ENCODE measurements around the gene SHISA9. TPM values are rescaled to one million over a fixed set of nuclear protein-coding genes. Genes with fewer than 3 reads are reported as not detected.

SHISA9 gene
- total RNA-seq, 4 donors from 2014 or later = 3.6 to 10.8 (median 4.6) TPM

- Histone ChIP-seq H3K27me3 (peaks cover 0 to 82% (median 22%) of the 10 kb centered on the region in 4 donors), H3K9me3 (no peaks in the 10 kb centered on the region), H3K4me3 (peak overlapping the region; percentile 46 to 51 (median 48)), H3K4me1 (peaks cover 16 to 34% (median 30%) of the 10 kb centered on the region in 4 donors), H3K27ac (replicated peaks in 1 of 4) (no peak overlapping the region), H3K36me3 (no peaks in the 10 kb centered on the region)
- no peak for DNase-seq (ENCODE audit: extremely low spot score)
- TF ChIP-seq EP300 (IDR thresholded peaks at IDR 0.05) (no peak), POLR2AphosphoS5 (IDR thresholded peaks at IDR 0.05) (no peak)
- intact Hi-C loops (cut with DNase I) = no loop called here
- WGBS = 5% methylated on average over 21 of the region's 37 CpGs
Measured at GRCh38 chr16:12900599-12901203, 697 bp upstream of the SHISA9 start.

GRCh38 chr16:12901204-12901596 lies 198 bp upstream of the SHISA9 start:
- no peak for DNase-seq (ENCODE audit: extremely low spot score)
- no peak for TF ChIP-seq POLR2A (IDR thresholded peaks at IDR 0.05; ENCODE audit: low read depth)
- TF ChIP-seq EP300 (IDR thresholded peaks at IDR 0.05) = no peak
- no peak for TF ChIP-seq CTCF (IDR thresholded peaks at IDR 0.05)
- no peak for TF ChIP-seq POLR2AphosphoS5 (IDR thresholded peaks at IDR 0.05)
- no peaks in the 10 kb centered on the region for H3K36me3 ChIP-seq
- H3K4me3 ChIP-seq = peak overlapping the region; percentile 46 to 51 (median 48)
- intact Hi-C loops (cut with DNase I) = no loop called here
- WGBS = no CpG with 5 or more reads among the region's 34 CpGs
- no peaks in the 10 kb centered on the region for H3K9me3 ChIP-seq
- H3K27me3 ChIP-seq = peaks cover 0 to 87% (median 22%) of the 10 kb centered on the region in 4 donors
- peaks cover 16 to 34% (median 30%) of the 10 kb centered on the region in 4 donors for H3K4me1 ChIP-seq
- no peak overlapping the region for H3K27ac ChIP-seq (replicated peaks in 1 of 4)

DNA sequence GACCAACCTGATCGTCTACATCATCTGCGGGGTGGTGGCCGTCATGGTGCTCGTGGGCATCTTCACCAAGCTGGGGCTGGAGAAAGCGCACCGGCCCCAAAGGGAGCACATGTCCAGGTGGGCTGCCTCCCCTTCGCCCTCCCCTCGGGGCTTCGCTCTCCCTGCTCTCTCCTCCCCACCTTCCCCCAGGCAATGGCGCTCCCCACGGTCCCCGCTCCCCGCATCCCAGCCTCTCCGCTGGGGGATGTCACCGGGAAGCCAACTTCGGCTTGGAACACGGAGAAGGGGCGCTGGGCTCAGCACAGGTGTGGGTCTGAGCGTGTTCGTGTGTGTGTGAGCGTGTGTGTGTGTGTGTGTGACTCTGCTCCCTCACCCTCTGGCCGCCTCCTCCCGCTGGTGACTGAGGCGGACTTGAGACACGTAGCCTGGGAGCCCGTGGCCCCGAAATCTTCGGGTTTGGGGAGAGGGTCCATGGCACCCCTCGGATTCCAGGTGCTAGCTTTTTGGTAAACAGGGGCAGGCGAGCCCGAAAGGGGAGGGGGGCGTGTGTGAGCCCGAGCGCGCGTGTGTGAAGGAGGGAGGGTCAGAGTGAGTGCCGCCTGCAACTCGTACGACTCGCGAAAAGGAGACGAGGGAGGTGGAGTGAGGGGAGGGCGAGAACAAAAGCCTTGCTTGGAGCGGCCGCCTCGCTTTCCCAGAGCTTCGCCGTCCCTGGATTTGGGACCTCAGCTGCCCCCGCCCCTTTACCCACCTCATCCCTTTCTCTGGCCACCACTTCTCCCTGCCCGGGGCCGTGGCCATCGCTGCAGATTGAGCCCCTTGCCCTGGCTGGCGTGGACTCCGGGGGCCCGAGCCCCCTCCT lies 1.3 kb downstream of the SHISA9 start:
- intact Hi-C loops (cut with DNase I) = no loop called here
- Histone ChIP-seq H3K36me3 (no peaks in the 10 kb centered on the region), H3K27ac (replicated peaks in 1 of 4) (peak overlapping the region in 3 of 4 donors; percentile 1 to 34 (median 30)), H3K9me3 (no peaks in the 10 kb centered on the region), H3K4me3 (peak overlapping the region; percentile 46 to 51 (median 48)), H3K4me1 (peaks cover 16 to 34% (median 30%) of the 10 kb centered on the region in 4 donors), H3K27me3 (peaks cover 0 to 91% (median 22%) of the 10 kb centered on the region in 4 donors)
- WGBS = 2% methylated on average over 37 of the region's 55 CpGs
- TF ChIP-seq EP300 (IDR thresholded peaks at IDR 0.05) (no peak), CTCF (IDR thresholded peaks at IDR 0.05) (no peak)
- no peak for DNase-seq (ENCODE audit: extremely low spot score)

DNA sequence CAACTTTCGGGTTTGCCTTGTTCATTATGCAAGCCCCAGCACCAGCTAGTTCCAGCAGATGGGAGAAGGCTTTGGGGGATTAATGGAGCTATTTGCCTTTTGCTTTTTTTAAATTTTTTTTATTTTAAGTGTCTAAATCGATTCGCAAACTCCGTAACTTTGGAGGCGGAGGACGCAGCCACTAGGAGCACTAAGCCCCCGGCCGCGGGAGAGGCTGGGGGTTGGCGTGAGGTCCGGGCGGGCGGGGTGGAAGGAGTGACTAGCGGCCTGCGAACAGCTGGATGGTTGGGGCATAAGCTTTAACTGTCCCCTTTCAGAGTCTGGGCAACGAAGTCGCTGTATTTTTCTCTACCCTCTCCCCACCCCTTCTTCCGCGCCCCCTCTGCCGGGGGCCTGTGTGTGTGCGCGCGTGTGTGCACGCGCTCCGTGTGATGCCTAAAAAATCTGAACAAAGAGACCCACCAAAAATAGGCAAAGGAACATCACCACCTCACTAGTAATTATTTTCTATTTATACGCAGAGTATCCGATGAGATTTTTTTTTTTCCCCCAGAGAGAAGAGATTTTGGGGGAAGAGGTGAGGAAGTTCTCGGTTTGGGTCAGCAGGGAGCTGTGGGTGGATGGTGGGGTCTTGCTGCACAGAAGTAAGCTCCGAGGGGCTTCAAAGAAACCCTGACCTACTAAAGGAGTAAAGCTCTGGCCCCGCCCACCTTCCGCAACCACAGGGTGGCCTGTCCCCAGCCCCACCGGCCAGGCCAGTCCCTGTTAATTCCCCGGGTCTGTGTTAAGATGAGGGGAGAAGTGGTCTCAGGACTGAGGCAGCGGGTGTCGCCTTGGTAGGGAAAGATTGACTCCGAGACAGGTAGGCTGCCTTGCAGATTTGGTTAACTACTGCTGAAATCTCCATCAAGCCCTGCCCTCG lies 2.3 kb downstream of the SHISA9 start:
- H3K27me3 ChIP-seq = peaks cover 0 to 92% (median 22%) of the 10 kb centered on the region in 4 donors
- peak overlapping the region; percentile 46 to 51 (median 48) for H3K4me3 ChIP-seq
- intact Hi-C loops (cut with DNase I) = no loop called here
- 12% methylated on average over 36 of the region's 38 CpGs for WGBS
- H3K36me3 ChIP-seq = no peaks in the 10 kb centered on the region
- peaks cover 16 to 34% (median 30%) of the 10 kb centered on the region in 4 donors for H3K4me1 ChIP-seq
- TF ChIP-seq POLR2A (IDR thresholded peaks at IDR 0.05; ENCODE audit: low read depth) (no peak), EP300 (IDR thresholded peaks at IDR 0.05) (no peak), POLR2AphosphoS5 (IDR thresholded peaks at IDR 0.05) (no peak), CTCF (IDR thresholded peaks at IDR 0.05) (no peak)
- DNase-seq (ENCODE audit: extremely low spot score) = no peak
- peak overlapping the region in 1 of 4 donors; percentile 30 for H3K27ac ChIP-seq (replicated peaks in 1 of 4)
- H3K9me3 ChIP-seq = no peaks in the 10 kb centered on the region

Measured in esophagus muscularis mucosa (tissue), 4 donors.